ENCODE data around the gene SV2B.
"Not testable (repeated sequence)": the region's sequence is repeated elsewhere in the genome, so short reads cannot be mapped to it uniquely, and the experiment has no call there.

Gene SV2B, protein sequence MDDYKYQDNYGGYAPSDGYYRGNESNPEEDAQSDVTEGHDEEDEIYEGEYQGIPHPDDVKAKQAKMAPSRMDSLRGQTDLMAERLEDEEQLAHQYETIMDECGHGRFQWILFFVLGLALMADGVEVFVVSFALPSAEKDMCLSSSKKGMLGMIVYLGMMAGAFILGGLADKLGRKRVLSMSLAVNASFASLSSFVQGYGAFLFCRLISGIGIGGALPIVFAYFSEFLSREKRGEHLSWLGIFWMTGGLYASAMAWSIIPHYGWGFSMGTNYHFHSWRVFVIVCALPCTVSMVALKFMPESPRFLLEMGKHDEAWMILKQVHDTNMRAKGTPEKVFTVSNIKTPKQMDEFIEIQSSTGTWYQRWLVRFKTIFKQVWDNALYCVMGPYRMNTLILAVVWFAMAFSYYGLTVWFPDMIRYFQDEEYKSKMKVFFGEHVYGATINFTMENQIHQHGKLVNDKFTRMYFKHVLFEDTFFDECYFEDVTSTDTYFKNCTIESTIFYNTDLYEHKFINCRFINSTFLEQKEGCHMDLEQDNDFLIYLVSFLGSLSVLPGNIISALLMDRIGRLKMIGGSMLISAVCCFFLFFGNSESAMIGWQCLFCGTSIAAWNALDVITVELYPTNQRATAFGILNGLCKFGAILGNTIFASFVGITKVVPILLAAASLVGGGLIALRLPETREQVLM

DNA sequence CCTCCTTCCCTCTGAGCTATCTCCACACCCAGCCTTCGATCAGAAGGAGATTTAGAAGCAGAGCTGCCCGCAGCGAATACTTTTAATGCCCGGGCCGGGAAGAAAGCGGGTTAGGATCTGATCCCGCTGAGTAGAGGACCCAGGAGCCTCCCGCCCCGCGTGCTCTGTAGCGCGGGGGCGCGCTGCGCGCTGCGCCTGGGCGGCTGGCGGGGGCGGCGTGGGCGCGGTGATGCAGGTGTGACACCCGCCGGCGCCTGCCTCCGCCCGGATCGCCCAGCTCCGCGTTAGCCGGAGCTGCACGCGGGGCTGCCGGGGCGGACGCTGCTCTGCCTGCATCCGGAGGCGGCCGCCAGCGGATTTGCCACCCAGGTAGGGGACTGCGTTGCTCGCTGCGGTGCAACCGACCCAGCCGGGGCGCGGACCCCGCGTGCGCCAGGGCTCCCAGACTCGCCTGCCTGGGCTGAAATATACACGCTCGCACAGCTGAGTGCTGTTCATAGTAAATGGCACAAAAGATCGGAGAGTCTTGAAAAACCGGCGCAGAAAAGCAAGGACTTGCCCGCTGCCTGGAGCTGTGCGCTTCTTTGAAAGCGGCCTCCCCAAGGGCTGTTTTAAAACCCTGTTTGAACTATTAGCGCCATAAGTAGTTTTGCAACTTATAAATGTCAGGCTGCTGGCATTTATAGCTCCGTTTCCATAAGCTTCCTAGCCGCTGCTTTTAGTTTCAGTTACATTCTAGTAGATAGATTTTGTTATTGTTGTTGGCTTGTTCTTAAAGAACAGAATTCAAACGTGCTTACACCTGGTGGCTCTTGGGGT is at the start of gene SV2B:
SV2B (plus strand) TSS at position 263 of the 819 bp plus-strand sequence. CDS start 126,007 bp downstream, outside the sequence.
- DNase-seq (ENCODE audit: low read depth in 2 of 2), result no peak

DNA sequence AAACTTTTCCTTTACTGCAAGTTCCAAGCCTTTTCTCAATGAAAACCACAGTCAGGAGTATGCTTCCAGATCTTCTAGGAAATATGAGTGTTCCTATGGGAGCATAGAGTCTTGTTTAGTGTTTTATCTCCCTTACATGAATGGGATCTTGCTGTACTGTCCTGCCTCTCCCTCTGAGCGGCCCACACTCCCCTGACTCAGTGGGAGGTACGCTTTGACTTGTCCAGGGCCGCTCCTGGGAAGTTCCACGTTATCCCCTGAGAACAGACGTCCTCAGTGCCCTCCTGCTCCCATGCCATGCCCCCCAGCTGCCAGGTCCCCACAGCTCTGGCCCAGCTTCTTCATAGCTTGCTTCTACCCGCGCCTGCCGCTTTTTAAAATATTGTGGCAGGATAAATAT is 48.8 kb upstream of the SV2B start:
- DNase-seq (ENCODE audit: low read depth in 2 of 2), result no peak

DNA sequence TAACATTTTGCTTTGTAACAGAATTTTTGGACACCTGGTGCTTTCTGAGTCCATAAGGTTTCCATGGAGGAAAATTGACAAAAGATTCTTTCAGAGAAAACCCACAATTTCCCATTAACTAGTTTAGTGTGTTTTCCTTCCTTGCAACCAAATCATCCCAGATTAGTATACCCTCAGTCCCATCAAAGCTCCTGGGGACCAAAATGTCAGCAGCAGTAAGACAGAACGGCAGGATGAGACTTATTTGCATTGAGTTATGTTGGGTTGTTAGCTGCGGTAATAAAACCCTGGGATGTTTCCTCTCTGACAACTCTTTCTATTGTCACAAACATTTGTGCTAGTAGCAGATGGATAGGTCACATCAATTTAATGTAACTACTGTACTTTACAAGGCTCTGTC is 45.2 kb upstream of the SV2B start:
- no peak for DNase-seq (ENCODE audit: low read depth in 2 of 2)

DNA sequence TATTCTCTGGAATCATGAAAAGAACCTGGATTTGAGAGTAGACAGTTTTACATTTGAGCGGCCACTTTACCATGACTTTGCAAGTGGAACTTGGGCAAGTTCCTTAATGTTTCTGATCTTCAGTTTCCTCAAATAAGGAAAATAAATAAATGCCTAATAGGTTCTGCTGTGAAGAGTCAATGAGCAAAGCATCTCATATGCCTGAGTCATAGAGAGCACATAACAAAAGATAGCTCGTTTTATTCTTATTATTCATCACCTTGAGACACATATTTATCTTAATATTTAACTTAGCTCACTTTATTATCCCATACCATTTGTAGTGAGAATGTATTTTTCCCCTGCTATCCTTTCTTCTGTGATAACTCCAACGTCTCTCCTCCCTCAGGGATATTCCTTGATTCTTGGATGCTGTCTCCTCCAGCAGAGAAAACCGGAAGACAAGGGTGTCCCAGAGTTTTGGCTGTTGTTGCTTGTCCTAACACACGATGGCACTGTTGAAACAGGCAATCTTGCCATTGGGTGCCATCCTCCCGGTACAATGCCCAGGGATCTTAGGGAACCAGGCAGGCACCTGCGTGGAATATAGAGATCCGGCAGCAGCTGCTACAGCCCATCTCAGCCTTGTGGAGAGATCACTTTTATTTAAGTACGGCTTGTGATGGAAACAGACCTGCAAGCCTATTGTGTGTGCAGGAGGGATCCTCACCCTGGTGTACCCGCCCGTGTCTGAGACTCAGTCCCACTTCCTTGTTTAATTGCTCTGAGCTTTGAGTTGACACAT is 44.3 kb upstream of the SV2B start:
- peak; percentile 6 to 8 for DNase-seq (ENCODE audit: low read depth in 2 of 2)

DNA sequence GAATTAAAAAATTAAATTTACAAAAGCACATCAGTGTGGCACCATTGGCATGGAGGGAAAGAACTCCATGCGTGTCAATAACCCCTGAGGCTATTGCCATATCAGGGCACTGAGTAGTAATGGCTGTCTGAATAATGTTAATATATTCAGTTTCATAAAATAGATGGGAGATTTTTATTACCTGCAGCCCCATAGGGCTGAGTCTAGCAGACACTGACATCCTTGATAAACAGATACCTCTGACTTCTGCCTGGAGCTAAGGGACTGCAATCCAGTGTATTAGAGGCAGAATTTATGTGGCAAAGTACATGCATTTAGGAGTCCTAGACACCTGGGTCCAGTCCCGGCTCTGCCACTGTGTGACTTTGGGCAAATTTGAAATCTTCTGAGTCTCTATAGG is 38.8 kb upstream of the SV2B start:
- DNase-seq (ENCODE audit: low read depth in 2 of 2), result no peak

DNA sequence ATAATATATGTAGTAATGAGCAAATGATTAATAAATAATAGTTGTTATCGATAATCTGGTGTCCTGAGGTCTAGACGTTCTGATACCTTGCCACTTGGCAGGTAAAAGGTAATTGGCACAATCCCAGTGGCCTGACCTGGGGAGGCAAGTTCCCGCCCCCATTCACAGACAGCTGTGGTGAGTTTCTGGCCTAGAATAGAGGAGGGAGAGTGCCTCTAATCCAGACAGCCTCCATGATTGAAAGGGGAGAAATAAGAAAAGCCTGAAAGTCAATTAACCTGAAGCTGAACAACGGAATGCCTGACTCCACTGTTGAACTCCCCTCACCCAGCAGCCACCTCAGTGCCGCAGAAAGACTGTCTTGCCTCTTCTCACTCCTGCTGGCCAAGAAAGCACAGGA is 38.1 kb upstream of the SV2B start:
- DNase-seq (ENCODE audit: low read depth in 2 of 2), result no peak

DNA sequence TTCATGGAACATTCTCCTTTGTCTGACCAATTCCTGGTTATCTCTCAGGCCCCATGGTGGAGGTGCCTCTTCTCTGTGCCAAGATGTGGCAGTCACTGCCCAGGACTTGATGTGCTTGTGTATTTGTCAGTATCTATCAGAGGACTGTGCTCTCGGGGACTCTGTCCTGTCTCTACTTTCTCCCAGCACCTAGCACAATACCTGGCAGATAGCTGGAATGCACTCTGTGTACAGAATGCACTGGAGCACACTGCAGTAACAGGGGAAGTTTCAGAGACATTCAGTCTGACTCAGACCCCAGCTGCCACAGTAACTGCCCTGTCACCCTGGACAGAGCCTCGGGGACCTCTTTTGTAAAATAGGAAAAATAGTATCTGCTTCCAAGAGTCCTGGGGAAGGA is 34.6 kb upstream of the SV2B start:
- DNase-seq (ENCODE audit: low read depth in 2 of 2), result no peak

DNA sequence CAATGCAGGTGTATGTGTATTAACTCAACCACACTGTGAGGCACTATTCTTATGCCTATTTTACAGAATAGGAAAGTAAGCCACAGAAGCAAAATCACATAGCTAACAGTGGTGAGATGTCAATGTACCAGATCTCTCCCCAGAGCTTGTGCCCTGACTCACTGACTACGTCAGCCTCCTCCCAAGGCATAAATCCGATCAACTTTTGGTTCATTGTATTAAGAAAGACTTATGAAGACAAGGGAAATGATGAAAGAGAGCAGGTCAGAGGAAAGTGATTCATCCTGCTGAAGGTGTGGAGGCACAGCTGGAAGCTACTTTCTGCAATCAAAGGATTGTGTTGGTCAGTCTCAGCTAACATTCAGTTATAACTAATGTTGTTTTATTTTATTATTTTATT is 33.0 kb upstream of the SV2B start:
- DNase-seq (ENCODE audit: low read depth in 2 of 2), result no peak

DNA sequence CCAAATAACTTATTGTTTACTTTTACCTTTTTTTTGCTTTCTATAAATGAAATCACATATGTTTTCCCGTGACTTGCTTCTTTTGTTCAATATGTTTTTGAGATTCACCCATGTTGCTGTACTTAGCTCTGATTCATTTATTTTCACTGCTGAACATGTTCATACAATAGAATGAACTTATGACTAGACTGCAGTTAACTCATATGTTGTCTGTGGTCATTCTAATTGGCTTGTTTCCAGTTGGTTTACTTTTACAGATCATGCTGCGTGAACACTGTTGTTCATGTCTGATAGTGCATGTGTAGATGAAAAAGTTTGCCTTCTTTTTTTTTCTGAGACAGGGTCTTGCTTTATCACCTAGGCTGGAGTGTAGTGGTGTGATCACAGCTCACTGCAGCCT is 31.6 kb upstream of the SV2B start:
- DNase-seq (ENCODE audit: low read depth in 2 of 2), result no peak

DNA sequence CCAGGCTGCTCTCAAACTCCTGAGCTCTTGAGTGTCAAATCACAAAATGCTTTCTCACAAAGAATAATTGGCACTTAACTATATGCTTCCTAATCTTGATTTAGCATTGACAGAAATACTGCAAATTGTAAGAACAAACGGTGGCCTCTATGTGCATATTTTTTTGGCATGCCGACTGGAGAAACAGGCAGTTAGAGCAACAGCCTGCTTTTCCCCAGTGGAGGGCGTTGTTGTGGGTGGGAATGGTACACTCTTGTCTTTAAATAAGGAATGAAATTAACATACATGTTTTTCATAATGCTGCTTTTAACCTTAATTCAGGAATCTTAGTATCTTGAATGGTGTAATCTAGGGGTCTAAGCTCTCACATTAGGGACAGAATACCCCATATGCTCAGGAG is 31.1 kb upstream of the SV2B start:
- DNase-seq (ENCODE audit: low read depth in 2 of 2), result no peak

DNA sequence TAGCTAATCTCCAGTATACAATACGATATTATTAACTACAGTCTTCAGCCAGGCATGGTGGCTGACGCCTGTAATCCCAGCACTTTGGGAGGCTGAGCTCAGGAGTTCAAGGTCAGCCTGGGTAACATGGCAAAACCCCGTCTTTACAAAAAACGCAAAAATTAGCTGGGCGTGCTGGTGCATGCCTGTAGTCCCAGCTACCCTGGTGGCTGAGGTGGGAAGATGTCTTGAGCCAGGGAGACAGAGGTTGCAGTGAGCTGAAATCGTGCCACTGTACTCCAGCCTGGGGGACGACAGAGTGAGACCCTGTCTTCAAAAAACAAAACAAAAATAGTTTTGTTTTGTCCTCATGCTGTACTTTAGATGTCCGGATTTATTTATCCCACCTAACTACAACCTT is 29.2 kb upstream of the SV2B start:
- no peak for DNase-seq (ENCODE audit: low read depth in 2 of 2)

DNA sequence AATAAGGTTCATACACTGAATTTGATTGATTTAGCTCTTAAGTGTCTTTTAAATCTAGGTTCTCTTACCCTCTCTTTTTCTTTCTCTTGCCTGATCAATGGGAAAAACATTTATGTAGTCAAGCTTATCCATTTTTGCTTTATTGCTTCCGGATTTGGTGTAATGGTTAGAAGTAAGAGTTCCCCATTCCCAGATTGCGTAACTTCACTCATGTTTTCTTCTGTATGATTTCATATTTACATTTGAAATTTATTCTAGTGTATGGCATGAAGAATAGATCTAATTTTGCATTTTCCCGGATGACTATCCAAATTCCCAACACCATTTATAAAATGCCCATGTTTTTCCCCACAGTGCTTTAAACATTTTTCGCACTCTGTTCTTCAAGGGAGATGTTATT is 27.9 kb upstream of the SV2B start:
- DNase-seq (ENCODE audit: low read depth in 2 of 2), result no peak

DNA sequence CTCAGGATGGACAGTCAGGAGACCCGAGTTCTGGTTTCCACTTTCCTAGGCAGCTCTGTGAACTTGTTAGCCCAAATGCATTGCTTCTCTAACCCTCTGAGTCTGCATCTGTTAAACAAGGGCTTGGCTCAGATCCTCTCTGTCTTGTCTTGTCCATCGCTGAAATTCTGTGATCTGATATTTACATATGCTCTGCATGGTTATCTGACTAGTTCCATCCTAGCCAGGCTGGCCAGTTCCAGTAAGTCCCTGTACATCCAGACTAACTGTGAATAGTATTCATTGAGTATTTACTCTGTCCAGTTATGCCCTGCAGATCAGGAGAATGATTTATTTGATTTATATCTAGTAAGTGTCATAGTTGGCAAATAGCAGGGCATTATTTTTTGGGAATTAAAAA is 27.0 kb upstream of the SV2B start:
- DNase-seq (ENCODE audit: low read depth in 2 of 2), result no peak

DNA sequence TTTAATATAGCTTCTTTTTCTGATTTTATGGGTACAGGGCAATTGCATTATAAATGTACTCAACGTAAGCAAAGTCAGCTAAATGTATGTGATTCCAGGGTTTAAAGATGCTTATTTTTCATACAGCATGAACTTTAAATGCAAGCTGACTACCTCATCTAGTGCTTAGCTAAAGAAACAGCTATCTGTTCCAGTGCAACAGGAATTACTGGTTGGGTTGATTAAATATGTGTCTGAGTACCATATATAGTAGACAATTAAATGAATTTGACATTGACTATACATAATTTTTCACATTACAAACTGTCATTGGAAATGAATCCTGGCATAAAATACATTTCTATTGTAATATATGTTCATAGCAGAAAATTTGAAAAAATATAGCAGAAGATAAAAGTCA is 26.3 kb upstream of the SV2B start:
- DNase-seq (ENCODE audit: low read depth in 2 of 2), result no peak

DNA sequence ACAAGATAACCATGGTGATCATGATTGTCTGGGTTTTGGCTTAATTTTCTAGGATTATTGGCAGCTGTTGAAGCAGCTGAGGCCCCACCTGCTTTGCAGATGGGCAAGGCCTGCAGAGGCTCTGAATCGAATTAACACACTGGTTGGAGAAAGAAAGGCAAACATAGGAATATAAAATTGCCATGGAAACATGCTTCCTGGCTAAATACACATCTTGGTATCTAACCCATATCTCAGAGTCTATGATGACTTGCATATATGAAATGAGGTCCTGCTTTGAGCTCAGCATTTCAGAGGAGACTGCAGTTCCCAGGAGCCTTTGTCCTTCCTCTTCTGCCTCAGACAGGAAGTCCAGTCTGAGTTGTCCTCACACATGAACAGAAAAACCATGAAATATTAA is 24.3 kb upstream of the SV2B start:
- no peak for DNase-seq (ENCODE audit: low read depth in 2 of 2)

DNA sequence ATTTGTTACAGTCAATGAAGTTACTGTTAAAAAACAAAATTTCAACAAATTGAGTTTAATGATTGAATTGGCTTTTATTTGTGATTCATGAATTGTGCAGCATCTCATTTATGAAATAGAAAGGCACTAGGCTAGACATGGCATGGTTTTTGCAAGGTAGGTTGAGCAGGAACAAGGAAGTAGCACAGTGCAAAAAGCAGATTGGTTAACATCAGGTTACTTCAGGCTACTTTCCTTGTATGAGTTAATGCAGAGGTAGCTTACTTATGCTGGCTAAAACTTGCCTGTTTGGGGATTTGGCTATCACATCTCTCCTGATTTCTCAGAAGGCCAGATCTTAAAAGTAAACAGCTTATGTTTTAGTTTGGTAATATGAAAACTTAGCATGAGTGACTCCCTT is 23.0 kb upstream of the SV2B start:
- DNase-seq (ENCODE audit: low read depth in 2 of 2), result no peak

DNA sequence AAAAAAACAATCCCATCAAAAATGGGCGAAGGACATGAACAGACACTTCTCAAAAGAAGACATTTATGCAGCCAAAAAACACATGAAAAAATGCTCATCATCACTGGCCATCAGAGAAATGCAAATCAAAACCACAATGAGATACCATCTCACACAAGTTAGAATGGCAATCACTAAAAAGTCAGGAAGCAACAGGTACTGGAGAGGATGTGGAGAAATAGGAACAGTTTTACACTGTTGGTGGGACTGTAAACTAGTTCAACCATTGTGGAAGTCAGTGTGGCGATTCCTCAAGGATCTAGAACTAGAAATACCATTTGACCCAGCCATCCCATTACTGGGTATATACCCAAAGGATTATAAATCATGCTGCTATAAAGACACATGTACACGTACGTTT is 6.2 kb upstream of the SV2B start:
- DNase-seq (ENCODE audit: low read depth in 2 of 2), result not testable (repeated sequence)

DNA sequence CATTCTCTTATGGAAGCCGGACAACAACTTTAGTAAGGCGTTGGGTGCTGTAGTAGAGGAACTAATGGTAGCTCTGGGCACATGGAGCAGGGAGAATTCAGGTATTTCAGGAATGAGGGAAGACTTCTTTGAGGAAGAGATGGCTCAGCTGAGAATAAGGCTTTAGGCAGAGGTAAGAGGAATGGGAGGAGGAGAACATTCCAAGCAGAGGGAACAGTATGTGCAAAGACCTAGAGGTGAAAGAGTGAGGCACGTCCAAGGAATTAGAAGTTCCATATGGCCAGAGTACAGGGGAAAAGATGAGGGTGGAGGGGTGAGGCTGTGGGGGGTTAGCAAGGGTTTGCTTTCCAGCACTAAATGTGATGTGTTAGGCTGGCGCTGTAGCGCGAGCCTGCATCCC is 1.6 kb upstream of the SV2B start:
- DNase-seq (ENCODE audit: low read depth in 2 of 2), result no peak

DNA sequence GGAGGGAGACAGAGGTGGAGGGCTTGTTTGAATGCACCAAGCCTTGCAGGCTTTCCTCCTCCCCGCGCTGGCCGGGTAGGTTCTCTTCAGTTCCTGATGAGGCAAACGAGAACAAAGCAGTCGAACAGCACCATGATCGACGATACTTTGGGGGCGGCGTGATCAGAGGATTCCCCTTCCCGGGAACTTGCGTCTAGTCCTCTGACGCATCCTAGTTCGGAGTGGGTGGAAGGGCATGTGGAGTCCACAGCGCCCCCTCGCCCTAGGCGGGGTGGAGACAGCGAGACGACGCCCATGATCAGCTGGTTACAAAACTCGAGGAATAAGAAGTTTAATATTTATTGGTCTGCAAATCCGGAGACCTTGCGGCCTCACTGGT is 452 bp upstream of the SV2B start:
- no peak for DNase-seq (ENCODE audit: low read depth in 2 of 2)

DNA sequence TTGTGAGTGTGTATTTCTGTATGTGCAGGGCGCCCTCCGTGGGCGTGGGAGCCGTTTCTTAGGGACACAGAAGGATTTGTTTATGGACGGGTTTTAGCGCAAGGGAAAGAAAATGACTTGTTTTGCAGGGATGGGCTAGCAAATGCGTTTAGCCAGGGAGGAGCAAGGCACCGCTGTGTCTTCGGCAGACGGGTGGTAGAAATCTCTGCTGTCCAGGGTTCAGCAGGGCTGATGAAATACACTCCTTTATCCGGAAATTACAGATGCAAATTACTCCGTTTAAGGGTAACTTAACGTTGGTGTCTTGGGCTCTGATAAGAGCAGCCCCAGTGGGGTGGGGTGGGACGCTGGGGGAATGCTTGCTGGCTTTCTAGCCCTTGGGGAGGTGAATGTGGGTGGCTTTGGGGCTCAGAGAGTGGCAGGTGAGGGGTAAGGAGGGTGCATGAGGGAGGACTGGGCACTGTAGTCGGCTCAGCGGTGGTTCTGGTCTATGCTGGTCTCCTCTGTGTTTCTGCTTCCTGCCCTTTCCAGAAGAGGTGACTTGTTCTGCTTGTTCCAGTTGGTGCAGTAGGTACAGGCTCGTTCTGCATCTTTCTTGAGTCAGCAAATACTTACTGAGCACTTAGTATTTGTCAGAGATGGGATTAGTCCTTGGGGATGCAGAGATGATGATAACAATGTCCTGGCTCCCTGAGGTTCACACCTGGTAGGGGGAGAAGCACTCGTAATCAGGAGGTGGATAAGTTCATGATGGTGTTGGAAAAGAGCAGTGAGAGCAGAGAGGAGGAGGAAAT is 954 bp downstream of the SV2B start:
- DNase-seq (ENCODE audit: low read depth in 2 of 2), result no peak

DNA sequence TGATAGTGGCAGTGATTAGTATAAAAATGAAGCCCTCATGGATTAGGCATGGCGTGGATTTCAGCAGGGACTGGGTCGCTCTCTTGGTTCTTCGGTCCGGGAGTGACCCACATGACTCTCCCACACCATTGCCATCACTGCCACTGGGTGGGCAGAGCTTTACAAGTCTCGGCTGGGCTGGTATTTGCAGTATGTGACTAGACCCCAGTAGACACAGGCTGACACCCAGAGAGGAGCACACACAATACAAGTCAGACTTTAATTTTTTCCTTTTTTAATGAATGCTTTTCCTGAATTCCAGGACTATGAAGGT is 1.5 kb downstream of the SV2B start:
- DNase-seq (ENCODE audit: low read depth in 2 of 2), result no peak
